Measurements from ENCODE around the gene PDC.

Gene PDC

GRCh38 chr1:186496171-186496851 is 35.4 kb upstream of the PDC start:
- no peak overlapping the region for H2BK12ac ChIP-seq (ENCODE audit: low read length in 2 of 2)
- no peak for DNase-seq
- WGBS: 90% methylated on average over 1 of the region's 2 CpGs
- H3K14ac ChIP-seq (ENCODE audit: low read length in 2 of 2): no peak overlapping the region
- no peak overlapping the region for H2BK5ac ChIP-seq (ENCODE audit: low read depth, low read length, poor library complexity, severe bottlenecking)
- no peaks in the 10 kb centered on the region for H3K36me3 ChIP-seq (ENCODE audit: control insufficient read depth in 1 of 2, insufficient read depth in 2 of 2, low read depth in 1 of 2, low read length in 2 of 2)
- H3K4ac ChIP-seq (ENCODE audit: low read depth in 1 of 2, low read length in 2 of 2): no peak overlapping the region
- H3K27ac ChIP-seq (ENCODE audit: low read length, poor library complexity, severe bottlenecking): no peak overlapping the region
- H3K4me2 ChIP-seq (ENCODE audit: low read length, poor library complexity, severe bottlenecking): no peak overlapping the region
- no peak overlapping the region for H4K91ac ChIP-seq (ENCODE audit: low read length)
- H3K79me1 ChIP-seq (replicated peaks; ENCODE audit: low read length, poor library complexity, severe bottlenecking): no peaks in the 10 kb centered on the region
- H2BK15ac ChIP-seq (ENCODE audit: low read depth, poor library complexity, severe bottlenecking): no peak overlapping the region
- H3K4me1 ChIP-seq (ENCODE audit: control insufficient read depth, insufficient read depth, low read depth, low read length): no peaks in the 10 kb centered on the region
- no peaks in the 10 kb centered on the region for H3K27me3 ChIP-seq (ENCODE audit: control insufficient read depth in 1 of 2, insufficient read depth in 1 of 2, low read length in 2 of 2)
- H2AFZ ChIP-seq (ENCODE audit: low read depth, low read length): no peak overlapping the region
- no peak overlapping the region for H3K4me3 ChIP-seq (ENCODE audit: insufficient read depth in 1 of 2, low read depth in 1 of 2, low read length in 2 of 2)
- H2BK120ac ChIP-seq (ENCODE audit: low read depth, low read length): no peak overlapping the region
- H4K8ac ChIP-seq (ENCODE audit: low read length): no peak overlapping the region
- no peaks in the 10 kb centered on the region for H3K9me3 ChIP-seq (ENCODE audit: control insufficient read depth, low read length)
- no peak overlapping the region for H2AK5ac ChIP-seq (ENCODE audit: low read length, severe bottlenecking)
- H3K18ac ChIP-seq (ENCODE audit: low read depth in 1 of 2, low read length in 2 of 2): no peak overlapping the region
- H3K9ac ChIP-seq (ENCODE audit: low read length): no peak overlapping the region
- H3K23ac ChIP-seq (ENCODE audit: low read length in 2 of 2): no peak overlapping the region

- no peak for DNase-seq
- Histone ChIP-seq H3K4me2 (ENCODE audit: low read length, poor library complexity, severe bottlenecking) (no peak overlapping the region), H3K9ac (ENCODE audit: low read length) (no peak overlapping the region), H2BK12ac (ENCODE audit: low read length in 2 of 2) (no peak overlapping the region), H3K27me3 (ENCODE audit: control insufficient read depth in 1 of 2, insufficient read depth in 1 of 2, low read length in 2 of 2) (no peaks in the 10 kb centered on the region), H3K4ac (ENCODE audit: low read depth in 1 of 2, low read length in 2 of 2) (no peak overlapping the region), H4K8ac (ENCODE audit: low read length) (no peak overlapping the region), H2BK15ac (ENCODE audit: low read depth, poor library complexity, severe bottlenecking) (no peak overlapping the region), H2AK5ac (ENCODE audit: low read length, severe bottlenecking) (no peak overlapping the region), H3K4me3 (ENCODE audit: insufficient read depth in 1 of 2, low read depth in 1 of 2, low read length in 2 of 2) (no peak overlapping the region), H2AFZ (ENCODE audit: low read depth, low read length) (no peak overlapping the region), H3K4me1 (ENCODE audit: control insufficient read depth, insufficient read depth, low read depth, low read length) (no peaks in the 10 kb centered on the region), H3K9me3 (ENCODE audit: control insufficient read depth, low read length) (no peaks in the 10 kb centered on the region), H2BK120ac (ENCODE audit: low read depth, low read length) (no peak overlapping the region), H3K36me3 (ENCODE audit: control insufficient read depth in 1 of 2, insufficient read depth in 2 of 2, low read depth in 1 of 2, low read length in 2 of 2) (no peaks in the 10 kb centered on the region), H3K18ac (ENCODE audit: low read depth in 1 of 2, low read length in 2 of 2) (no peak overlapping the region), H2BK5ac (ENCODE audit: low read depth, low read length, poor library complexity, severe bottlenecking) (no peak overlapping the region), H3K27ac (ENCODE audit: low read length, poor library complexity, severe bottlenecking) (no peak overlapping the region), H3K14ac (ENCODE audit: low read length in 2 of 2) (no peak overlapping the region), H4K91ac (ENCODE audit: low read length) (no peak overlapping the region), H3K79me1 (replicated peaks; ENCODE audit: low read length, poor library complexity, severe bottlenecking) (no peaks in the 10 kb centered on the region), H3K23ac (ENCODE audit: low read length in 2 of 2) (no peak overlapping the region)
- 94% methylated on average over 2 of the region's 2 CpGs for WGBS
These were observed 33.9 kb upstream of the PDC start for GRCh38 chr1:186494832-186495271.

- Histone ChIP-seq H3K9me3 (ENCODE audit: control insufficient read depth, low read length) (no peaks in the 10 kb centered on the region), H3K9ac (ENCODE audit: low read length) (no peak overlapping the region), H4K8ac (ENCODE audit: low read length) (no peak overlapping the region), H3K27ac (ENCODE audit: low read length, poor library complexity, severe bottlenecking) (no peak overlapping the region), H4K91ac (ENCODE audit: low read length) (no peak overlapping the region), H3K18ac (ENCODE audit: low read depth in 1 of 2, low read length in 2 of 2) (no peak overlapping the region), H3K36me3 (ENCODE audit: control insufficient read depth in 1 of 2, insufficient read depth in 2 of 2, low read depth in 1 of 2, low read length in 2 of 2) (no peaks in the 10 kb centered on the region), H3K4ac (ENCODE audit: low read depth in 1 of 2, low read length in 2 of 2) (no peak overlapping the region), H2BK15ac (ENCODE audit: low read depth, poor library complexity, severe bottlenecking) (no peak overlapping the region), H2BK120ac (ENCODE audit: low read depth, low read length) (no peak overlapping the region), H3K4me2 (ENCODE audit: low read length, poor library complexity, severe bottlenecking) (no peak overlapping the region), H3K27me3 (ENCODE audit: control insufficient read depth in 1 of 2, insufficient read depth in 1 of 2, low read length in 2 of 2) (no peaks in the 10 kb centered on the region), H2AK5ac (ENCODE audit: low read length, severe bottlenecking) (no peak overlapping the region), H2AFZ (ENCODE audit: low read depth, low read length) (no peak overlapping the region), H3K23ac (ENCODE audit: low read length in 2 of 2) (no peak overlapping the region), H2BK12ac (ENCODE audit: low read length in 2 of 2) (no peak overlapping the region), H3K4me3 (ENCODE audit: insufficient read depth in 1 of 2, low read depth in 1 of 2, low read length in 2 of 2) (no peak overlapping the region), H2BK5ac (ENCODE audit: low read depth, low read length, poor library complexity, severe bottlenecking) (no peak overlapping the region), H3K4me1 (ENCODE audit: control insufficient read depth, insufficient read depth, low read depth, low read length) (no peaks in the 10 kb centered on the region), H3K79me1 (replicated peaks; ENCODE audit: low read length, poor library complexity, severe bottlenecking) (no peaks in the 10 kb centered on the region), H3K14ac (ENCODE audit: low read length in 2 of 2) (no peak overlapping the region)
- 100% methylated on average over 1 of the region's 7 CpGs for WGBS
- DNase-seq: no peak
These were observed 31.8 kb upstream of the PDC start for GRCh38 chr1:186492531-186493291.

GRCh38 chr1:186491336-186491735 is 30.4 kb upstream of the PDC start:
- Histone ChIP-seq H4K8ac (ENCODE audit: low read length) (no peak overlapping the region), H3K9ac (ENCODE audit: low read length) (no peak overlapping the region), H3K14ac (ENCODE audit: low read length in 2 of 2) (no peak overlapping the region), H2AFZ (ENCODE audit: low read depth, low read length) (no peak overlapping the region), H3K4ac (ENCODE audit: low read depth in 1 of 2, low read length in 2 of 2) (no peak overlapping the region), H4K91ac (ENCODE audit: low read length) (no peak overlapping the region), H2AK5ac (ENCODE audit: low read length, severe bottlenecking) (no peak overlapping the region), H2BK15ac (ENCODE audit: low read depth, poor library complexity, severe bottlenecking) (no peak overlapping the region), H2BK5ac (ENCODE audit: low read depth, low read length, poor library complexity, severe bottlenecking) (no peak overlapping the region), H3K79me1 (replicated peaks; ENCODE audit: low read length, poor library complexity, severe bottlenecking) (no peaks in the 10 kb centered on the region), H3K9me3 (ENCODE audit: control insufficient read depth, low read length) (no peaks in the 10 kb centered on the region), H3K23ac (ENCODE audit: low read length in 2 of 2) (no peak overlapping the region), H2BK120ac (ENCODE audit: low read depth, low read length) (no peak overlapping the region), H3K36me3 (ENCODE audit: control insufficient read depth in 1 of 2, insufficient read depth in 2 of 2, low read depth in 1 of 2, low read length in 2 of 2) (no peaks in the 10 kb centered on the region), H3K27me3 (ENCODE audit: control insufficient read depth in 1 of 2, insufficient read depth in 1 of 2, low read length in 2 of 2) (no peaks in the 10 kb centered on the region), H3K18ac (ENCODE audit: low read depth in 1 of 2, low read length in 2 of 2) (no peak overlapping the region), H3K27ac (ENCODE audit: low read length, poor library complexity, severe bottlenecking) (no peak overlapping the region), H2BK12ac (ENCODE audit: low read length in 2 of 2) (no peak overlapping the region), H3K4me2 (ENCODE audit: low read length, poor library complexity, severe bottlenecking) (no peak overlapping the region), H3K4me3 (ENCODE audit: insufficient read depth in 1 of 2, low read depth in 1 of 2, low read length in 2 of 2) (no peak overlapping the region), H3K4me1 (ENCODE audit: control insufficient read depth, insufficient read depth, low read depth, low read length) (no peaks in the 10 kb centered on the region)
- 100% methylated on average over 2 of the region's 2 CpGs for WGBS
- no peak for DNase-seq

Data from mesenchymal stem cell (in vitro differentiated cells and primary cell).